GM23338 (cell line): Measurements from ENCODE around the gene SELENOH.

Experiments
- POLR2AphosphoS5 ChIP-seq: IDR thresholded peaks from 2 replicates; pipeline ENCODE4 v1.6.1; 2016; ENCODE audit warnings: antibody characterized with exemption, low read depth
- ZNF331 ChIP-seq: fragments of 250-450 bp; sonication (Bioruptor Pico); IDR thresholded peaks from 2 replicates; pipeline ENCODE4 v1.5.0; 2020; ENCODE audit warnings: low read depth, mild to moderate bottlenecking, moderate library complexity
- TF ChIP-seq, protein P1 (sequence below), 2 experiments: fragments of 200-600 bp in 1 of 2; sonication (generic) in 1 of 2; conservative IDR thresholded peaks; 2 replicates each; pipeline versions ENCODE4 v1.5.1 to v1.6.1; 2016 to 2017; ENCODE audit warnings: antibody characterized with exemption in 2 of 2, low read depth in 2 of 2, mild to moderate bottlenecking in 2 of 2, moderate library complexity in 1 of 2
- TF ChIP-seq, protein P2 (sequence below): IDR thresholded peaks from one replicate; pipeline ENCODE4 v1.6.1; 2018; ENCODE audit warnings: antibody characterized with exemption; ENCODE audit not compliant: unreplicated experiment

DNA sequence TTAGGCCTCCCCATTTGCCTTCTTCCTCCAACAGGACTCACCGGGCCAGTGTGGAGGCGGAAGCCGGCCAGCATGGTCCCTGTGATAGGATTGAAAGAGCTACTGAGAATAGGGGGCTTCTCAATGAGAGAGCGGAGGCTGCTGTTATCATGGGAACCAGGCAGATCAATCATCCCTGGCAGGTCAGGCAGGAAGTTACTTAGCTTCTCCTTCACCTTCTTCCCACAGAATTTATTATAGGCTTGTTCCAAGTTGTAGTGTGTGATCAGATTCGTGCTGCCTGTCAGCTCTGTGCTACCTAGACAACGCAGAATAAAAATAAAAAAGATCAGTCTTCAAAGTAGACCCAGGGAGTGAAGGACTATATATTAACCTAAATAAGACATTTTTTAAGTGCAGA is 36.4 kb upstream of the SELENOH start:
- TF ChIP-seq POLR2AphosphoS5 (no peak), ZNF331 (CRISPR knock-in tag) (no peak)
- TF ChIP-seq, protein P1, sequence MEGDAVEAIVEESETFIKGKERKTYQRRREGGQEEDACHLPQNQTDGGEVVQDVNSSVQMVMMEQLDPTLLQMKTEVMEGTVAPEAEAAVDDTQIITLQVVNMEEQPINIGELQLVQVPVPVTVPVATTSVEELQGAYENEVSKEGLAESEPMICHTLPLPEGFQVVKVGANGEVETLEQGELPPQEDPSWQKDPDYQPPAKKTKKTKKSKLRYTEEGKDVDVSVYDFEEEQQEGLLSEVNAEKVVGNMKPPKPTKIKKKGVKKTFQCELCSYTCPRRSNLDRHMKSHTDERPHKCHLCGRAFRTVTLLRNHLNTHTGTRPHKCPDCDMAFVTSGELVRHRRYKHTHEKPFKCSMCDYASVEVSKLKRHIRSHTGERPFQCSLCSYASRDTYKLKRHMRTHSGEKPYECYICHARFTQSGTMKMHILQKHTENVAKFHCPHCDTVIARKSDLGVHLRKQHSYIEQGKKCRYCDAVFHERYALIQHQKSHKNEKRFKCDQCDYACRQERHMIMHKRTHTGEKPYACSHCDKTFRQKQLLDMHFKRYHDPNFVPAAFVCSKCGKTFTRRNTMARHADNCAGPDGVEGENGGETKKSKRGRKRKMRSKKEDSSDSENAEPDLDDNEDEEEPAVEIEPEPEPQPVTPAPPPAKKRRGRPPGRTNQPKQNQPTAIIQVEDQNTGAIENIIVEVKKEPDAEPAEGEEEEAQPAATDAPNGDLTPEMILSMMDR (conservative IDR thresholded peaks at IDR 0.05; ENCODE audit: low read depth in 2 of 2): no peak
- TF ChIP-seq, protein P2, sequence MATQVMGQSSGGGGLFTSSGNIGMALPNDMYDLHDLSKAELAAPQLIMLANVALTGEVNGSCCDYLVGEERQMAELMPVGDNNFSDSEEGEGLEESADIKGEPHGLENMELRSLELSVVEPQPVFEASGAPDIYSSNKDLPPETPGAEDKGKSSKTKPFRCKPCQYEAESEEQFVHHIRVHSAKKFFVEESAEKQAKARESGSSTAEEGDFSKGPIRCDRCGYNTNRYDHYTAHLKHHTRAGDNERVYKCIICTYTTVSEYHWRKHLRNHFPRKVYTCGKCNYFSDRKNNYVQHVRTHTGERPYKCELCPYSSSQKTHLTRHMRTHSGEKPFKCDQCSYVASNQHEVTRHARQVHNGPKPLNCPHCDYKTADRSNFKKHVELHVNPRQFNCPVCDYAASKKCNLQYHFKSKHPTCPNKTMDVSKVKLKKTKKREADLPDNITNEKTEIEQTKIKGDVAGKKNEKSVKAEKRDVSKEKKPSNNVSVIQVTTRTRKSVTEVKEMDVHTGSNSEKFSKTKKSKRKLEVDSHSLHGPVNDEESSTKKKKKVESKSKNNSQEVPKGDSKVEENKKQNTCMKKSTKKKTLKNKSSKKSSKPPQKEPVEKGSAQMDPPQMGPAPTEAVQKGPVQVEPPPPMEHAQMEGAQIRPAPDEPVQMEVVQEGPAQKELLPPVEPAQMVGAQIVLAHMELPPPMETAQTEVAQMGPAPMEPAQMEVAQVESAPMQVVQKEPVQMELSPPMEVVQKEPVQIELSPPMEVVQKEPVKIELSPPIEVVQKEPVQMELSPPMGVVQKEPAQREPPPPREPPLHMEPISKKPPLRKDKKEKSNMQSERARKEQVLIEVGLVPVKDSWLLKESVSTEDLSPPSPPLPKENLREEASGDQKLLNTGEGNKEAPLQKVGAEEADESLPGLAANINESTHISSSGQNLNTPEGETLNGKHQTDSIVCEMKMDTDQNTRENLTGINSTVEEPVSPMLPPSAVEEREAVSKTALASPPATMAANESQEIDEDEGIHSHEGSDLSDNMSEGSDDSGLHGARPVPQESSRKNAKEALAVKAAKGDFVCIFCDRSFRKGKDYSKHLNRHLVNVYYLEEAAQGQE: no peak
